Measurements from ENCODE around the gene ANKRD66. TPM values are rescaled to one million over a fixed set of nuclear protein-coding genes. Genes with fewer than 3 reads are reported as not detected.

Gene ANKRD66
- total RNA-seq, 2 donors from 2014 or later = not detected

- Histone ChIP-seq H3K9me3 (no peaks in the 10 kb centered on the region), H3K27me3 (replicated peaks; ENCODE audit: insufficient read depth) (no peaks in the 10 kb centered on the region), H3K4me3 (no peak overlapping the region), H3K27ac (no peak overlapping the region), H3K36me3 (no peaks in the 10 kb centered on the region), H3K4me1 (ENCODE audit: control insufficient read depth in 1 of 2, low read depth in 2 of 2) (no peaks in the 10 kb centered on the region)
- DNase-seq (ENCODE audit: low spot score) (no peak), ATAC-seq (ENCODE audit: insufficient number of reproducible peaks, low FRiP score, low read depth) (no peak)
- TF ChIP-seq CTCF (IDR thresholded peaks at IDR 0.05) = no peak
These were observed 3.0 kb downstream of the ANKRD66 start for GRCh38 chr6:46749731-46750130.

- ATAC-seq (ENCODE audit: insufficient number of reproducible peaks, low FRiP score, low read depth) (no peak), DNase-seq (ENCODE audit: low spot score) (no peak)
- no peak overlapping the region for H3K4me3 ChIP-seq
- no peaks in the 10 kb centered on the region for H3K9me3 ChIP-seq
- no peaks in the 10 kb centered on the region for H3K36me3 ChIP-seq
- H3K27me3 ChIP-seq (replicated peaks; ENCODE audit: insufficient read depth) = no peaks in the 10 kb centered on the region
- no peaks in the 10 kb centered on the region for H3K4me1 ChIP-seq (ENCODE audit: control insufficient read depth in 1 of 2, low read depth in 2 of 2)
- no peak for TF ChIP-seq CTCF (IDR thresholded peaks at IDR 0.05)
- no peak overlapping the region for H3K27ac ChIP-seq
These were observed 4.9 kb downstream of the ANKRD66 start for GRCh38 chr6:46751658-46752057.

- Histone ChIP-seq H3K36me3 (no peaks in the 10 kb centered on the region), H3K27ac (no peak overlapping the region), H3K4me3 (no peak overlapping the region), H3K27me3 (replicated peaks; ENCODE audit: insufficient read depth) (no peaks in the 10 kb centered on the region), H3K9me3 (no peaks in the 10 kb centered on the region), H3K4me1 (ENCODE audit: control insufficient read depth in 1 of 2, low read depth in 2 of 2) (no peaks in the 10 kb centered on the region)
- no peak for TF ChIP-seq CTCF (IDR thresholded peaks at IDR 0.05)
- ATAC-seq (ENCODE audit: insufficient number of reproducible peaks, low FRiP score, low read depth) (no peak), DNase-seq (ENCODE audit: low spot score) (no peak)
These were observed 9.1 kb downstream of the ANKRD66 start for GRCh38 chr6:46755865-46756264.

- no peaks in the 10 kb centered on the region for H3K27me3 ChIP-seq (replicated peaks; ENCODE audit: insufficient read depth)
- no peak overlapping the region for H3K27ac ChIP-seq
- no peaks in the 10 kb centered on the region for H3K4me1 ChIP-seq (ENCODE audit: control insufficient read depth in 1 of 2, low read depth in 2 of 2)
- DNase-seq (ENCODE audit: low spot score) (no peak), ATAC-seq (ENCODE audit: insufficient number of reproducible peaks, low FRiP score, low read depth) (no peak)
- no peaks in the 10 kb centered on the region for H3K36me3 ChIP-seq
- H3K4me3 ChIP-seq = no peak overlapping the region
- H3K9me3 ChIP-seq = no peaks in the 10 kb centered on the region
- no peak for TF ChIP-seq CTCF (IDR thresholded peaks at IDR 0.05)
These were observed 9.9 kb downstream of the ANKRD66 start for GRCh38 chr6:46756469-46757213.

GRCh38 chr6:46757214-46757596, 10.5 kb downstream of the ANKRD66 start:
- TF ChIP-seq CTCF (IDR thresholded peaks at IDR 0.05) = no peak
- DNase-seq (ENCODE audit: low spot score) (no peak), ATAC-seq (ENCODE audit: insufficient number of reproducible peaks, low FRiP score, low read depth) (no peak)
- no peaks in the 10 kb centered on the region for H3K9me3 ChIP-seq
- no peaks in the 10 kb centered on the region for H3K27me3 ChIP-seq (replicated peaks; ENCODE audit: insufficient read depth)
- H3K36me3 ChIP-seq = no peaks in the 10 kb centered on the region
- H3K4me3 ChIP-seq = no peak overlapping the region
- no peak overlapping the region for H3K27ac ChIP-seq
- no peaks in the 10 kb centered on the region for H3K4me1 ChIP-seq (ENCODE audit: control insufficient read depth in 1 of 2, low read depth in 2 of 2)
